Stimulated activated CD8-positive, alpha-beta memory T cell treated with anti-CD3 and anti-CD28 coated beads, Interleukin-12 subunit alpha, Interleukin-12 subunit beta, amount 100 ng/mL, for 24 hours (primary cell): ENCODE results near the gene MAD1L1.

Experiments
- DNase-seq: peaks from one replicate; pipeline ENCODE4 v3.0.0-alpha.2; 2020; ENCODE audit errors: extremely low read depth

The MAD1L1 gene

GRCh38 chr7:1853986-1854865 lies 378.5 kb downstream of the MAD1L1 start:
- no peak for DNase-seq

DNA sequence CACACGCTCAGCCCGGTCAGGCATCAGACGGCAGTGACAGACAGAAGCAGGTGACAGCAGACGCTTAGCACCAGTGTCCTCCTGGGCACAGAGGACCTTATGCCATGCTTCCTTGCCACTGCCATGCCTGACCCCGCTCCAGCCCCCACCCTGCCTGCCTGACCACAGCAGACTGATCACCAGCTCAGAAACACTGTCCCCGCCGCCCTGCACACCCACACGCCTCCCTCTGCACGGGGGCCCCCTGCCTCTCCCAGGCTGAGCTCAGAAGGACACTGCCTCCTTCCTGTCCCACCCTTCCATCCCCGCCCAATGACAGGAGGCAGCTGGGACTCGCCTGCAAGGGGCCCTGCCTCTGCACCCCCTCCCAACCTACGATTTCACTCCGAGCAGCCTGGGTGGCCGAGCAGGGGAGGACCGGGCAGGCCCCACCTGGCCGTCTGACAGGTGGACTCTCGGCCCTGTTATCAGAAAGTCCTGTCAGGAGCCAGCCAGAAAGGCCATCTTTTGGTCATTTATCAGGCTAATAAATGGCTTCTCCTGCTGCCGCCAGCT lies 379.2 kb downstream of the MAD1L1 start:
- no peak for DNase-seq

GRCh38 chr7:1852517-1853430 lies 380.0 kb downstream of the MAD1L1 start:
- DNase-seq: no peak

DNA sequence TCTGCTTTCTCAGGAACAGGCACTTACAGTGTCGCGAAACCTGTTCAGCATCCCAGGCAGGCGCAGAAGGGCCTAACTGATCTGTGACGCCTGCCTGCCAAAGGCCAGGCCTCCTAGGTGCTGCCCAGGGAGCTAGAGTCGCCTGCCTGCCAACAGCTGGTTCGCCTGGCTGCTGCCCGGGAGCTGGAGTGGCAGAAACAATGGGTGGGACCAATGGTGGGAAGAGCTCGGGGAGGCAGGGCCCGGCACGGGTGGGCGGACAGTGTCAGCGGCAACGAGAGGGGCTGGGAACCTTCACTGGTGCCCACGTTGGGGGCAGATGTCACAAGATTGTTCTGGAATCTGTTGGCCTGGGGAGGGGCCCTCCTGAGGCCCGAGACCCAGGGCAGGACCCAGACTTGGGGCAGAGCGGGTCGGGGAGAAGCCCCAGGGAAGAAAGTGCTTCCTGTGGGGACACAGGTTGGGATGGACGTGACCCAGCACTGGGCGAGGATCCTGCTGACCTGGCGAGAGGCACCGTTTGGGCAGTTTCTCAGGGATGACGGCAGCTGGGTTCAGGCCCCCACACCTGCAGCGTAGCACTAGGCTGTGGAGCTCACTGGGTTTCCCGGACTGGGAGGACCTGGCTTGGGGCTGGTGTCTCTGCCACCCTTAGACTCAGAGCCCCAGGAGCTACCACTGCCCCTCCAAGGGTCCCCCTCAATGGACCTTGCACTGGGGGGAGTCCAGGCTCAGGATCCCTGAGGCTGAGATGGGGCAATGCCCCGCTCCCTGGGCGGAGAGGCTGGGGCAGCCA lies 380.8 kb downstream of the MAD1L1 start:
- no peak for DNase-seq

DNA sequence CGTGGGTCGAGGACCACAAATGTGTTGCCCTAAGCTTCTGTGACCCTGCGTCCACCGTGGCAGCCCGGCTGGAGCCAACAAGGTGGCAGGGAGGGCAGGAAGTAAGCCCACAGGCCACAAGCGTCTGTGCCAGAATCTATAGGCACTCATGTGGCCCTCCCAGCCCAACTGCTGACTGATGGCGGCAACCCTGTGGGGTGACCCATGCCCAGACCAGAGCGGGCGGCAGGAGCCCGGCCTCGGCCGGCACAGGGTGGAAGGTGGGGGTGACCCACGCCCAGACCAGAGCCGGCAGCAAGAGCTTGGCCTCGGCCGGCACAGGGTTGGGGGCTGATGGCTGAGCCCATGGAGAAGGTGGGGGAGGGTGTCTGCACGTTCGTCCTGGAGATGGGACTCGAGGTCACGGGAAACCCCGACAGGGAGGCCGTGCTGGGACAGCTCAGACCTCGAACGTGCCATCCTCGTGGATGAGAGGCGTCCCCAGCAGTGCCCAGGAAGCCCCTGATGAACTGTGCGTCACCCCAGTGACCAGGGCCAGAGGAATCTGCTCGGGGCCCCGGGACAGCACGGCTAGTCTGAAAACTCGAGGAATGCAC lies 381.7 kb downstream of the MAD1L1 start:
- no peak for DNase-seq

DNA sequence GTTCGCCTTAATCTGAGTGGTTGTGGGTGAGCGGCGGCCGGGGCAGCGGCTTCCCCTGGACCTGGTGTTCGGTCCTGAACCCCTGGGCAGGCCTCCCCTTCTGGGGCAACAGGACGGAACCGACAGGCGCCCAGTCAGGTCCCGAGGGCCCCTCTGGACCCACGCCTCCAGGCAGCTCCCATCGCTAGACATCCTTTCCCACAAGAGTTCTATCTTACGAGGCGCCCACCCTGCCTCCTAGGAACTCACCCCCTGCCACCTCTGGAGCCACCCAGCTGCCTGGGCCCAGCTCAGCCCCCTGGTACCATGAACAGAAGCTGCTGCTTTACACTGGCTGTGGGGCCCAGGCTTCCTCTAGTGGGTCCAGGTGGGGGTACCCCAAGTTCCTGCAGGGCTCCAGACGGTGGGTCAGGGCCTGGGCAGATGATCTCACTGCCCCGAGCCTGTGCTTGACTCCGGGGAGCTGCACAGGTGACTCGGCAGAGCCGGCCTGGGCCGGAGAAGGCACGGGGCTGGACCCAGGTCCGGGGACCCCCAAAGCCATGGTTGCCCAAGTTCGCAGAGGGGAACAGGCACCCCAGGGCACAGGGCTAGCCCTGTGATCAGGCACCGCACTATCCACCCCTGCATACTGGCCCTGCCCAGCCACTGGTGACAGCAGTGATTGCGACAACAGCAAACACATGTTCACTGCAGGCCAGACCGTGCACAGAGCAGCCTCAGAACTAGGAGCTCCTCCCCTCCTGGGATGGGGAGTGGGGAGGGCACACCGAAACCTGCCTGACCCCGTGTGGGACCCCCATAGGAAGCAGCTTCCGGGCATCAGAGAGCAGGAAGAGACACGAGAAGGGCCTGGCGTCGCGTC lies 382.4 kb downstream of the MAD1L1 start:
- DNase-seq: no peak

- DNase-seq: no peak
These were observed 383.2 kb downstream of the MAD1L1 start for GRCh38 chr7:1849351-1850041.

- no peak for DNase-seq
These were observed 383.8 kb downstream of the MAD1L1 start for GRCh38 chr7:1848911-1849311.

GRCh38 chr7:1848013-1848640 lies 384.6 kb downstream of the MAD1L1 start:
- no peak for DNase-seq

GRCh38 chr7:1847260-1848001 lies 385.3 kb downstream of the MAD1L1 start:
- no peak for DNase-seq

DNA sequence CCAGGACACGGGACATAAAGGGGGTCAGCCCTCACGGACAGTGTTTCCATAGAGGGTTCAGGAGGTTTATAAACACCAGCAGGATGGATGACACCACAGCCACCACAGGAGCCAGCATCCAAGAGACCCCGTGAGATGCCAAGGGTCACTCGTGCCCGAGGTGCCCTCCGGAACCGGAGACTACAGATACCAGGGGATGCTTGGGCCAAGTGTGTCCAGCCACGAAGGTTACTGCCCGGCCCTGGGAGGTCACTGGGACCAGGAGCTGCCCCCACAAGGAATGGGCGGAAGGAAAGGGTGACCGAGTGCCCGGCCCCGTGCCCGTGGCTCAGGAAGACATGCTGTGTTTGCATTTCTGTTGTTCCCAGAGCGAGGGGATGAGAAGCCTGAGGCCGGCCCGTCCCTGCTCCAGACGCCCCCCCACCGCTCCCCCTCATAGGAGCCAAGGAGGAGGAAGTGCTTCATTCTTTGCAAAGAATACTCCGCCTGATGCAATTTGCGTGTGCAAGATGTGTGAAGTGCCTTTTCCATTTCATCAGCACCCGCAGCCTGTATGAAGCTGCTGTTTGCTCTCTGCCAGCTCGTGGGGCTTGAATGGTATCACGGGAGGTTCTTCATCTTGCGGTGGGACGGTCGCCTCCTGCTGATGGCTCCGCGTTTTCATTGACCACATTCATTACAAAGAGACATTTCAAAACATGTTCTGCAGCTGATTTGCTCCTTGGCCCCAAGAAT lies 386.2 kb downstream of the MAD1L1 start:
- DNase-seq: no peak

DNA sequence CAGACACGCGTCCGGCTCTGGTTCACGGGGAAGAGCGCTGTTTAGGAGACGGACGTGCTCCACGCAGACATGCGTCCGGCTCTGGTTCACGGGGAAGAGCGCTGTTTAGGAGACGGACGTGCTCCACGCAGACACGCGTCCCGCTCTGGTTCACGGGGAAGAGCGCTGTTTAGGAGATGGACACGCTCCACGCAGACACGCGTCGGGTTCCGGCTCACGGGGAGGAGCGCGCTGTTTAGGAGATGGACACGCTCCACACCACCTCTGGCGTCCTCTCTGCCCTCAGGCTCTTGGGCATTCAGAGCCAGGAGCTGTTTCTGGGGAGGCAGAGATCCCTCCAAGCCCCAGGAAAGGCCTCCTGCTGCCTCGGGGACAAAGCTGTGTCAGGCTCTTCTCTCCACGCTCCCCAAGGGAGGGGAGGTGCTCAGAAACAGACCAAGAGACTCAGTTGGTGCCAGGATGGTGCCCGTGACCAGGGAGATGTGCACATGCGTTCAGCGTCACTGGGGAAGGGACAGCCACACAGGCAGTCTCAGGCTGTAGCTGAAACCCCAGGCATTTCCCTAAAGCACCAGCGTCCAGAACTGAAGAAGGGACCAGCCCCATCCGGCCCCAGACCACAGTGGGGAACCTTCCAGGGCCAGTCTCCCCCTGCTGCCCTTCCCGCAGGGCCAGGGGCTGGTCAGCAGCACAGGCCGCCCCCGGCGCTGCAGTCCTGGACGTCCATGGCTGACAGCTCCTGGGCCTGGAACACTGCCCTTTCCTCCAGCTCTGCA lies 387.0 kb downstream of the MAD1L1 start:
- DNase-seq: no peak

GRCh38 chr7:1844951-1845390 lies 387.8 kb downstream of the MAD1L1 start:
- DNase-seq: no peak

DNA sequence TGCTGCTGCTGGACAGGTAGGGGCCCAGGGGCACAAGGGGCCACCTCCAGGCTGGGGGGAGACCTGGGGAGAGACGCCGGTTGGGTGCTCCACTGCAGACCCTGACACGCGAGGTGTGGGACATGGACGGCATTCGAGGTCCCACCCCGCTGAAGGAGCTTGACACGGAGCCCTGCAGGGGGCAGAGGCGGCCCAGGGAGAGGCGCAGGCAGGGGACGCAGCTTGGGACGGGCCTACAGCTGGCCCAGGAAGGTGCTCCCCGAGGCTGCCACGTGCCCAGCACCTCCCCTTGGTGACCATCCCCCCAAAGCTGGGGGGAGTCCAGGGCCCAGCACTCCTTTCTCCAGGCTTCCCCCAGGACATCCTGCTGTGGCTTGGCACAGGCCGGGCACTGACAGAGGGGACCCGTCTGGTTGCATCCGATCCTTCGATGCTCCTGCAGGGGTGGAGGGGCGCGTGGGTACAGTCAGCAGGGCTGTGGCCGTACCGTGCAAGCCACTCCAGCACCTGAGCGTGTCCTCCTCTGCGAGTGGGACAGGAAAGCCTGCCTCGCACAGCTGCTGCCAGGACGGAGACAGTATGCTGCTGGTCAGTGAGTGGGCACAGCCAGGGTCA lies 388.3 kb downstream of the MAD1L1 start:
- no peak for DNase-seq

- no peak for DNase-seq
These were observed 388.8 kb downstream of the MAD1L1 start for GRCh38 chr7:1843921-1844335.

- no peak for DNase-seq
These were observed 389.4 kb downstream of the MAD1L1 start for GRCh38 chr7:1843271-1843861.
